Sciatic nerve (tissue), 2 donors: ENCODE measurements around the gene HP. TPM values are rescaled to one million over a fixed set of nuclear protein-coding genes. Genes with fewer than 3 reads are reported as not detected.
"Not testable (repeated sequence)": the region's sequence is repeated elsewhere in the genome, so short reads cannot be mapped to it uniquely, and the experiment has no call there.

ENCODE experiments used
- ATAC-seq: fragments of 200-7000 bp; cut with Tn5 transposase; one replicate; pipeline ENCODE4 v1.9.1; 2020; ENCODE audit warnings: mild to moderate bottlenecking, moderate library complexity
- DNase-seq: peaks from one replicate; pipeline ENCODE4 v3.0.0-alpha.2; 2020; ENCODE audit warnings: low spot score
- intact Hi-C: fragments of 100-400 bp; cut with DNase I; formaldehyde crosslinking; loops from one replicate; pipeline ENCODE4 v1.14.2; 2022
- total RNA-seq: library from RNA; stranded (reverse); fragmentation: NEBNext Ultra II Directional; extraction: Animal tissue kit (Norgen Biotek cat#: 25700); gene quantifications from one replicate; pipeline ENCODE4 v1.2.1, GENCODE V29; 2021
- donor health status: DM: no; HTN: no; CAD: no.
- donor health status: DM: no; HTN: no; CAD: no.

Gene HP
- total RNA-seq, 1 donor from 2014 or later, result 35.4 TPM

- intact Hi-C loops, result no loop called here
- peak; percentile 83 for ATAC-seq
- no peak for DNase-seq
Measured at GRCh38 chr16:72073560-72074230, 19.4 kb downstream of the HP start.

- intact Hi-C loops, DNase-seq, ATAC-seq: not testable (repeated sequence)
Measured at GRCh38 chr16:72075067-72075466, 20.8 kb downstream of the HP start.

GRCh38 chr16:72076991-72077706 is 22.8 kb downstream of the HP start:
- DNase-seq, ATAC-seq, intact Hi-C loops: not testable (repeated sequence)

GRCh38 chr16:72083778-72084404 is 29.6 kb downstream of the HP start:
- intact Hi-C loops, result no loop called here
- DNase-seq (no peak), ATAC-seq (no peak)

- intact Hi-C loops, result no loop called here
Measured at GRCh38 chr16:72084445-72084844, 30.1 kb downstream of the HP start.

GRCh38 chr16:72085002-72085401 is 30.7 kb downstream of the HP start:
- intact Hi-C loops, result no loop called here
- DNase-seq (no peak), ATAC-seq (no peak)

More at GRCh38 chr16:72084445-72084844, 30.1 kb downstream of the HP start:
- no peak for DNase-seq
- ATAC-seq, result no peak

GRCh38 chr16:72091217-72091616 is 36.9 kb downstream of the HP start:
- ATAC-seq, result no peak
- DNase-seq, result no peak
- intact Hi-C loops, result no loop called here

GRCh38 chr16:72092832-72093447 is 38.6 kb downstream of the HP start:
- DNase-seq, result no peak
- intact Hi-C loops, result no loop called here
- ATAC-seq, result peak; percentile 56

GRCh38 chr16:72093448-72094265 is 39.4 kb downstream of the HP start, which contains the start of the genes DHX38 and TXNL4B:
DHX38 (plus strand) TSS chr16:72093847; CDS start chr16:72096158, 2,311 bp downstream.
TXNL4B (minus strand) TSS chr16:72093620; CDS start chr16:72090749, 2,871 bp downstream.
- DNase-seq (peak; percentile 94), ATAC-seq (peak; percentile 100)
- intact Hi-C loops, result no loop called here

- intact Hi-C loops, result no loop called here
- DNase-seq, result no peak
- peak; percentile 5 for ATAC-seq
Measured at GRCh38 chr16:72094266-72094610, 39.9 kb downstream of the HP start.

GRCh38 chr16:72098936-72099335 is 44.6 kb downstream of the HP start:
- intact Hi-C loops, result no loop called here
- ATAC-seq (no peak), DNase-seq (no peak)

GRCh38 chr16:72099377-72099818 is 45.1 kb downstream of the HP start:
- intact Hi-C loops, result no loop called here
- DNase-seq (no peak), ATAC-seq (peak; percentile 82)

GRCh38 chr16:72101195-72101594 is 46.9 kb downstream of the HP start:
- no peak for ATAC-seq
- intact Hi-C loops, result no loop called here
- DNase-seq, result no peak

- intact Hi-C loops, result no loop called here
- ATAC-seq, result no peak
- DNase-seq, result no peak
Measured at GRCh38 chr16:72104905-72105304, 50.6 kb downstream of the HP start.

- intact Hi-C loops, result no loop called here
- ATAC-seq, result no peak
- no peak for DNase-seq
Measured at GRCh38 chr16:72105978-72106377, 51.7 kb downstream of the HP start.

- peak; percentile 51 for DNase-seq
- no peak for ATAC-seq
- intact Hi-C loops, result no loop called here
Measured at GRCh38 chr16:72107371-72107770, 53.1 kb downstream of the HP start.

- DNase-seq, result no peak
Measured at GRCh38 chr16:72108353-72109102, 54.2 kb downstream of the HP start.

GRCh38 chr16:72109300-72109699 is 55.0 kb downstream of the HP start:
- intact Hi-C loops, result no loop called here
- no peak for ATAC-seq
- no peak for DNase-seq

More at GRCh38 chr16:72108353-72109102, 54.2 kb downstream of the HP start:
- ATAC-seq, result no peak
- intact Hi-C loops, result no loop called here
